NCI-H2196 treated with DMSO at 0.1 percent for 48 hours (cell line): Measurements from ENCODE around the gene ACVRL1.

Experiments
- DNase-seq: peaks from one replicate; lab custom pipeline; 2025; ENCODE audit not compliant: unreplicated experiment; lab: John Stamatoyannopoulos, UW

ACVRL1 gene

DNA sequence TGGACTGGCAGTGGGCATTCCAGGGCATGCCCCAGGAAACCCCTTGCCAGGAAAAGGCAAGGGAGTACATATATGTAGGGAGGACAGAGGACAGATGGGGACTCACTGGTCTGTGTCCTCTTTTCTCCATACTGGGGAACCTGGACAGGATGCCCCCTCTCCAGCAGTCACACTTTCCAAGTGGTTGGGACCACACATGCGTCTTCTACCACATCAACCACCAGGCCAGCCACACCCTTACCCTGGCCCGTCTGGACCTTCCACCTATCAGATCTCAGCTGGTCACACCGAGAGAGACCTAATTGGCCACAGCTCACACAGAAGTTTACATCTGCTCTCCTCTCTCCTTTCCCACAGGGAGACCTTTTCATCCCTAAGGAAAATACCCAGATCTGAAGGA is 11.1 kb upstream of the ACVRL1 start:
- no peak for DNase-seq

DNA sequence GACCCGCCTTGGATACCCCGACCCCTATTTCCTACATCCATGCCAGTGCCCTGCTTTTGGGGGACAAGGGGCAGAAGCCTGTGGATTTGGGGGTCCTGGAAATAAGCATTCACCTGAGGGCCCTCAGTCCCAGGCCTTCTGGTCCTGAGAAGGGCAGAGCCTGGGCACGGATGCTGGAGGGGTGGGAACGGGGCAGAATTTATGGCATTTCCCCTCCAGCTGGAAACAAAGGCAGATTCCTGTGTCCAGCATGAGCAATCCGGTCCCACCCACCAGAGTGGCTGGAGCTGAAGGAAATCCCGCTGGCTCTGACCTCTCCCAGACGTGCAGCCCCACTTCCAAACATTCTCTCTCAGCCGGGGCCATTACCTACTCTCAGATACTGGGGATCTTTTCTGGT is 10.1 kb upstream of the ACVRL1 start:
- no peak for DNase-seq

DNA sequence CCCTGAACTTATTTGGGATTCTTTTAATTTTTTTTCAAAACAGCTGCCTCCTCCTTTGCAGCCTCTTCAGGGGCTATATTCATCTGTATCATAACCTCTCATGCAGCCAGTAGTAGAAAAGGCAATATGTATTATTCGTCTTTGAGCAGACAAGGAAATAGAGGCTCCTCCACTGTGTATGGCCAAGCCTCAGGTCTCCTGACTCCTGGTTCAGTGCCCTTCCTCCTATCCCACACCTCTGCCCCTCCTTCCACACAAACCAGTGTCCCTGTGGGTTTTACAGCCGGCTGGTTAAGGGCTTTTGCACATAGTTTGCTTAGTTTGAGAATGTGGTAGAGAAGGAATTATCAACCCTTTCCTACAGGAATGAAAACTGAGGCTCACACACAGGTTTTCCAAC is 8.8 kb upstream of the ACVRL1 start:
- no peak for DNase-seq

DNA sequence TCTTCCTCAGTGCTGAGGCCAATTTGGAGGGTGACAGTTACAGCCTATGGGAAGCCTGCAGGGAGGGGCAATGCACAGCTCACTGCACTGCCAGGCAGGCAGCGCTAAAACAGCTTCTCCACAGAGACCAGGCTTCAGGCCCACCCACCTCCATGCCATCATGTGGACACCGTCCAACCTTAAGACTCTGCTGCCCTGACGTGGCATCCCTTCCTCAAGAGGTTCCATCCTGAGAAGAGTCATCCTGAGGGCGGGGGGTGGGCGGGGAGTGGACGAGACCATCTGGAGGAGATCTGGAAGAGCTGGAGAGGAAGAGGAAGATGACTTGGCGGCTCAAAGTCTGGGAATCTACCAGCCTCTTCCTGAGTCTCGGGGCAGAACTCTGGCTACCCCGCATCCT is 8.4 kb upstream of the ACVRL1 start:
- DNase-seq, result no peak

DNA sequence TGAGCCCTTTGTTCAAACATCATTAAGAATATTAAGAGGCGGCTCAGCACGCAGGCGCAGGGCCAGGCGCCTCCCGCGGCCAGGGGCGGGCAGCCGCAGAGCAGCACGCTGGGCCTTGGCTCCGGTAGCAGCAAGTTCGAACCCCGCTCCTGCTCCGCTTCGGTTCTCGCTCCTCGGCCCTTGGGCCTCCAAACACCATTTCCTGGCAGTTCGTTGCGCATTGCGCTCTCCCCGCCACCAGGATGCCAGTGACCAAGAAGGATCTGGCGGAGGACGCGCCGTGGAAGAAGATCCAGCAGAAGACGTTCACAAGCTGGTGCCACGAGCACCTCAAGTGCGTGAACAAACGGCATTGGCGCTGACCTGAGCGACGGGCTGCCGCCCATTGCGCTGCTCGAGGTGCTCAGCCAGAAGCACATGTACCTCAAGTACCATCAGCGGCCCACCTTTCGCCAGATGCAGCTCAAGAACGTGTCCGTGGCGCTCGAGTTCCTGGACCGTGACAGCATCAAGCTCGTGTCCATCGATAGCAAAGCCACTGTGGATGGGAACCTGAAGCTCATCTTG is 6.9 kb upstream of the ACVRL1 start:
- DNase-seq, result no peak

DNA sequence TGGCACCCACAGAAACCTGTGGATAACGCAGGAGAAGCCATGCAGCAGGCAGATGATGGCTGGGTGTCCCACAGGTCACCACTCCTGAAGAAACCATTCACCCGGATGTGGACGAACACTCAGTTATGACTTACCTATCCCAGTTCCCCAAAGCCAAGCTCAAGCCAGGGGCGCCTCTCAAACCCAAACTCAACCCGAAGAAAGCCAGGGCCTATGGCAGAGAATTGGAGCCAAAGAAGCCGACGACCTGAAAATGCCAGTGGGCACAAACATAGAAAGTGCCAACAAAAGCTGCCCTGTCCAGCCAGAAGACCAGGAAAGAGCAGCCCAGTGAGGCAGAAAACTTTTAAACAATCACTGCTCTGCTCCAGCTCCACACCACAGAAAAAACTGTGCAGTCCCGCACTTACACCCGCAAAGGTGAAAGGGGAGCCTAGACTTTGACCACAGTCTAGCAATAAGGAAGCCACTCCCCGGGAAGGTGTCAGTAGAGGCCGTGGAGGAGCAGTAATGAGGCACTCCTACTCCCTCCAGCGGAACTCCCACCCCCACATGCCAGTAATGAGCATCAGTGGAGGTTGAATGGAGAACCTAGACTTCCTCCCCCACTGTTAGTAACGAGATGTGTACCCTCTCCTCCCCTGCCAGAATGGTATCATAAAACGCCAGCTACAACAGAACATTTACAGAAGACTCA is 6.0 kb upstream of the ACVRL1 start:
- DNase-seq, result no peak

DNA sequence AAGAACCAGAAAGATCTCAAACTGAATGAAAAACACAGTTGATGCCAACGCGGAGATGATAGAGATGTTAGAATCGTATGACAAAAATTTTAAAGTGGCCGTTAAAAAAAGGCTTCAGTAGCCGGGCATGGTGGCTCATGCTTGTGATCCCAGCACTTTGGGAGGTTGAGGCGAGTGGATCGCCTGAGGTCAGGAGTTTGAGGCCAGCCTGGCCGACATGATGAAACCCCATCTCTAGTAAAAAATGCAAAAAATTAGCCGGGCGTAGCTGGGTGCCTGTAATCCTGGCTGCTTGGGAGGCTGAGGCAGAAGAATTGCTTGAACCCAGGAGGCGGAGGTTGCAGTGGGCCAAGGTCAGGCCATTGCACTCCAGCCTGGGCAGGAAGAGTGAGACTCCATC is 5.4 kb upstream of the ACVRL1 start:
- DNase-seq, result no peak

DNA sequence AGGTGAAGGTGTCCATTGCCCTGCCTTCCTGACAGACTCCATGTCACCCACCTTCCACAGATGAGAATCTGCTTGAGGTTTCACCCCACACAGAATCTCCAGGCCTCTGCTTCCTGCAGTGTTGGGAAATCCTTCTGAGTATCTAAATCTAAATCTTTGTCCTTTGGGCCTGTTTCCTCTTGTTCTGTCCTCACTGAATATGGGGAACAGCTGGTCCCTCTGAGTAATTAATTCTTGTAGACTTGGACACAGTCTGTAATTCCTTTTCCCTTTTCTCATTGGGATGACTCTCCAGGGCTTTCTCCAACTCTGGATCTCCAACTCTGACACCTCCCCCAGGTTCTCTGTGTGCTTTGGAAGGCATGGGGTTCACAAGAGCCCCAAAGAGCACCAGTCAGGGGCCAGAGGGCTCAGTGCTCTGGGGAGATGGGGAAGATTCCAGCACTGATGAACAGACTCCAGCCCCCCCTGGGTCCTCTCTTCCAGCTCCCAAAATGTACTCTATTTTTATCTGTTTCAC is 2.3 kb upstream of the ACVRL1 start:
- DNase-seq, result no peak

DNA sequence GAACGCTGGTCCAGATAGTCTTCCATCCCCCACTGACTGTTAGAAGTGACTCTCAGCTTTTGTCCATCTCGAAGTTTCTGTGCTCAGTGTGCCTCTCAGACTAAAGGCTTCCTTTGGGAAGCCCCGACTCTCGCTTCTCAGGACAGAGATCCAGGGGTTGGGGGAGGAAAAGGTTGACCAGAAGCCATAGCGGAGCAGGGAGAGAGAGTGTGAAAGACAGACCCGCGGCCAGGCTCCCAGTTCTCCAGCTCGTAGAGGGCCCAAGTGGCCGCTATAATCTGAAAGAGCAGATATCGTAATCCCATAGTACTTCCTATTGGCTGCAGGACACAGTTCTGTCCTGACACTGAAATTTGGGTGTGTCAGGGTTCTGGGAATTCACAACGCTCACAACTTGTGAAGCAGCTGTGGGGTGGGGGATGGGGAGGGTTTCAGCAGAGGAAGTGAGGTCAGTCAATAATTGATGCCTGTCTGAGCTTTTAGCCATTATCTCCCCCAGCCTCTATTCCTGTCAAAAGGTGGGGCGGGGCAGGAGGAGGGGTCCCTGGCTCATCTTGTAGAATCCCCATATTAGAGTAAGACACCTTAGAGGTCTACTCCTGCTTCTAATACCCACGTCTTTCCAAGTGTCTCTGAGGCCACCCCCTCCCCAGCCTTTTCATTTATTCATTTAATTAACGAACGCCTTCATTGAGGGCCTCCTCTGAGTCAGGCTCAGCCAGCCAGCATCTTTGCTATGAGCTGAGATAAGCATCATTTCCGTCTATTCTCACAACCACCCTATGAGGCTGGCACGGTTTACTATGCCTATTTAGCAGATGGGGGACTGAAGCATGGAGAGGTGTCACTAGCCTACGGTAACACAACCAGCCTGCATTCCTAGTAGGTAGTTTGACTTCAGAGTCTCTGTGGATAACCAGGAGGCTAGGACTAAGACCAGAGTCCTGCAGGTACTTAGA is 1.6 kb upstream of the ACVRL1 start:
- no peak for DNase-seq

DNA sequence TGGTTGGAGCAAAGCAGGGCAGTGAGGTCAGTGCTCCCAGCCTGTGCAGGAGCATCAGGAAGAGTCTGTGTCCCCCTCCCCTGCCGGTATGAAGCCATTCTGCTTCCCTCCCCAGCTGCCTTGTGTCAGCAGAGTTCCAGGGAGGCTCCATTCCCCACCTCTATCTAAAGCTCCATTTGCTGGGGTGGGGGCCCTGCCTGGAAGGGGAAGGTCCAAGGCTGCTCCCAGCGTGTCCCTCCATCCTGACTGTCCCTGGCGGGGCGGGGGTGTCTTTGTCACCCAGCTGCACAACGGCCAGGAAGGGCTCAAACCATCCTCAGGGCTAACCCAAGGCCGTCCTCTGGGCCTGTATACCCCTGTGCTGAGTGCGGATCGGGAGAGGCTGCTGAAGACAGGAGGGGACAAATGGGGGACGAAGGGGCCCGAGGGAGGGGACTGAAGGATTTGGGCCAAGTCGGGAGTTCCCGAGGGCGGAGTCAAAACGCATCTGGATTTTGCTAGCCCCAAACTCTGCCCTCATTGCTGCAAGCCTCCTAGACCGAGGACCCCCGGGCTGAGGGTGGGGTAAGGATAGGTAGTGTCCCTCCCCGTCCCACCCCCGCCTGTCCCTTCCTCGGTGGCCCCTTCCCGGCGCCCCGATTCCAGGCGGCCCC is 748 bp upstream of the ACVRL1 start:
- DNase-seq, result no peak

DNA sequence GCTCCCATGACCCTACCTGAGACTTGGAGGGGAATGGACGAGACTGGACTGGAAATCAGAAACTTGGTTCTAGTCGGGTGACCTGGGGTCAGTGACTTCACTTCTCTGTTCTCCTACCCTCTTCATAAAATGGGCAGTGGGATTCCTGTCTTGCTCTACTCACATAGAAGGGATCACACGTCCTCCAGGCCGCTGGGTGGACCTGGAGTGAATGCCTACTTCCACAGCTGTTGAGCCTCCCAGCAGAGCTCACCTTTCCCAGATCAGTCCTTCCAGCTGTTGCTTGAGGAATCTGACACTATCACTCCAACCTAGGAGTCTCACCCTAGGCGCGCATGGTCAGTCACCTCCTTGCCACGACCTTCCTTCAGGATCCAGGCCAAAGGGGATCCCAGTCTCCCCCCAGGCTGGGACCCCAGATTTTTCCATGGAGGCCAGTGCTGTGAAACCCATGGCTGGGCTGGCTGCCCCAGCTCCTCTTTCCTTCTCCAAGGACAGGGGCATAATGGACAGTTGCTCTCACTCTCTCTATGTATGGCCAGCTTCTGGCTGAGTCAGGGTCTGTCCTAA is 637 bp downstream of the ACVRL1 start:
- DNase-seq, result no peak

DNA sequence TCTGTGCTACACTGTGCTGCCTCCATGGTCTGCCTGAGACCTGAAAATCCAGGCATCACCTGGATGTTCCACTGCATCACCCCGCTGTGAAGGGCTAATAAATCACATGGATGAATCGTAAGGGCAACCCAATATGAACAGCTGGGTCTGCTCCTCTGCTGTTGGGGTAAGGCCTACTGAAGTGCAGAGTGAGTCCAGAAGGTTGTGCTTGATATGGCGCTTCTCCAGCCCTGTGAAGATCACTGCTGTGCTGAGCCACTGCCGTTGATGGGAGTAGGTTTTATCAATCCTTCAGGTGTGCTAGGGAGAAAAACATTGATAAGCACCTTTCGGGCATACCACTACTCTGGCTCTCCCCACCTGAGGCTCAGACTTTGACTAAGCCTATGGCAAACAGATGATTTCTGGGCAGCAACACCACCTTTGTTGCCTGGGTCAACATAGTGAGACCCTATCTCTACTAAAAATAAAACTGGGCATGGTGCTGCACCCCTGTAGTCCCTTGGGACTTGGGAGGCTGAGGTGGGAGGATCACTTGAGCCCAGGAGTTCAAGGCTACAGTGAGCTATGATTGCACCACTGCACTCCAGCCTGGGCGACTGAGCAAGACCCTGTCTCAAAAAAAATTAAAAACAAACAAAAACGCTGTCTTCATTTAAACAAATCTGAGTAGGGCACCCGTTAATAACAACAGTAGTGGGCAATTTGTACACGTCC is 1.7 kb downstream of the ACVRL1 start:
- no peak for DNase-seq

DNA sequence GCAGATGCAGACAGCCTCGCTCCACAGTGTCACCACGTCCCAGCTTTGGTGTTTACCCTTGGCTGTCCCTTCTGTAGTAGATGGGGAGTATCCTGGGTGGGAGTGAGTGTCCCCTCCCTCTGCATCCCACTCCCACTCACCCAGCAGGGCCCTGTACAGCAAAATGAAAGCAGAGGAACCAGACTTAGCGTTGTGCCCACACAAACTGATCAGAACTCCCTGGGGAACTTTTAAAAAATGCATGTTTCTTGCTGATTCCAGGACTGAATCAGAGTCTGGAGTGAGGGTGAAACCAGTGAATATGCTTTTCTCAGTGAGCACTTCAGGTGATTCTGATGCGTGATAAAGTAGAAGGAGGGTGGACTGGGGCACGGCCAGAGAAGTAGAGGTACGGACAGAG is 2.9 kb downstream of the ACVRL1 start:
- no peak for DNase-seq

DNA sequence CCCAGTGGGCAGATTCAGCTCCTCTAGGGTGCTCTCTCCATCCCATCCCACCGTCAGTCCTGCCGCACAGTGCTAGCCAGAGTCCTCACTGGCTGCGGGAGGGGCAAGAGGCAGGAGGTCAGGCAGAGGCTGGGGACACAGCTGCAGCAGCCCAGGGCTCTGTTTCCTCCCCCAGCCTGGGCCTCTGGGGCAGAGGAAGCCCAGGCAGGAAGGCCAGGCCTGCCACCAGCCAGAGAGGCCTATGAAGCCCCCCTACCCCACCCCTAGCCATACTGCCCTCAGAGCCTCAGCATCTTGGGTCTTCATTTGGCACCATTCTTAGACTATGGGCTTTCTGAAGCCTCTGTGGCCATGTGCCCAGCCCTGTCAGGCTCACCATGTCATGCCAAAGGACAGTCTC is 3.4 kb downstream of the ACVRL1 start:
- DNase-seq, result no peak

DNA sequence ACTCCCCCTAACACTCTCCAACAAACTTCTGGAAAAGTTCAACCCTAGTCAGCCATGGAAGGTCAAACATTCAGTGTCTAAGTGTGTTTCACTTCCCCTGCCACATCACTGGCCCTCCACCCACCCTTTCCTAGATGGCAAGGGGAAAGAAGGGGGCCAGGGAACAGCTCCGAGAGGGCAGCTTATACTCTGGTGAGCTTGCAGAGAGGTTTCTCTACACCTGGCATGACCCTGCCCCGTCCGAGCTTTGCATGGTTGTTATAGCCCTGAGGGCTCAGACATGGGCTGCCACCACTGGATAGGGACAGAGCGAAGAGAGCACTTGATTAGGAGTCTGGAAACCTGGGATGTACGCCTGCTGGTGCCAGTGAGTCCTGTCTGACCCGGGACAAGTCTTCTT is 4.0 kb downstream of the ACVRL1 start:
- no peak for DNase-seq

DNA sequence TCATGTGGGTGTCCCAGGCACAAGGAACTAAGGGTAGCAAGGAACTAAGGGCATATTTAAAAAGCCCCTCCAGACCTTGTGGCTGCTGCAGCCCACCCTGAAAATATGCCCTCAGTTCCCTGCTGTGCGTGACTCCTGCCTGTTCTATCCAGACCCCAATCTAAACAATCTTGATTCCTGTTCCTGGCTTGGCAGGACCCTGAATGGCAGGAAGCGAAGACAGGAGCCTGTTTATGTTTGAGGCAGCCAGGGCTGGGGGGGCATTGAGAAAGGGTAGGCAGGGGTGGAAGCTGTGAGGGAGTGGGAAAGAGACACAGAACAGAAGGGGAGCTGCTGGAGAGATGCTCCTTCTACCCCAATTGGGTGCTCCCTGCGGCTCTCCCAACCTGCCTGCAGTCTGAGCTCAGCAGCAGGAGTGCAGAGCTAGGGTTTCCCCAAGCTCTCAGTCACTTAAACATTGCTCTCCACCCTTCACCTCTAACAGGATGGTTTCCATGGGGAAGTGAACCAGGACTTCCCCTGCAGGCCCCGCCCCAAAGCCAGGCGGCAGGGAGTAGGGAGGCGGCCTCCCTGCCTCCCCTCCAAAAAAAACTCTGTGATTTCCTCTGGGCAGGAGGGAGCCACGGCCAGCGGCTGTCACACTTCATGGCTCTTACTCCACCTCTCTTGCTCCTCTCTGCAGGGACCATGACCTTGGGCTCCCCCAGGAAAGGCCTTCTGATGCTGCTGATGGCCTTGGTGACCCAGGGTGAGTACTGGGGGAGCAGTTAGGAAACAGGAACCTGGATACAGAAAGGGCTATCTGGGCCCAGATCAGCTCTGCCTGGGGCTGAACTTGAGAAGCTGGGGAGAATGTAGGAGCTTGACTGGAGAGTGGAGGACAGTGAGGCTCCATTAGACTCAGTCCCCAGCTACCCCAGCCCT is 4.7 kb downstream of the ACVRL1 start:
- no peak for DNase-seq

DNA sequence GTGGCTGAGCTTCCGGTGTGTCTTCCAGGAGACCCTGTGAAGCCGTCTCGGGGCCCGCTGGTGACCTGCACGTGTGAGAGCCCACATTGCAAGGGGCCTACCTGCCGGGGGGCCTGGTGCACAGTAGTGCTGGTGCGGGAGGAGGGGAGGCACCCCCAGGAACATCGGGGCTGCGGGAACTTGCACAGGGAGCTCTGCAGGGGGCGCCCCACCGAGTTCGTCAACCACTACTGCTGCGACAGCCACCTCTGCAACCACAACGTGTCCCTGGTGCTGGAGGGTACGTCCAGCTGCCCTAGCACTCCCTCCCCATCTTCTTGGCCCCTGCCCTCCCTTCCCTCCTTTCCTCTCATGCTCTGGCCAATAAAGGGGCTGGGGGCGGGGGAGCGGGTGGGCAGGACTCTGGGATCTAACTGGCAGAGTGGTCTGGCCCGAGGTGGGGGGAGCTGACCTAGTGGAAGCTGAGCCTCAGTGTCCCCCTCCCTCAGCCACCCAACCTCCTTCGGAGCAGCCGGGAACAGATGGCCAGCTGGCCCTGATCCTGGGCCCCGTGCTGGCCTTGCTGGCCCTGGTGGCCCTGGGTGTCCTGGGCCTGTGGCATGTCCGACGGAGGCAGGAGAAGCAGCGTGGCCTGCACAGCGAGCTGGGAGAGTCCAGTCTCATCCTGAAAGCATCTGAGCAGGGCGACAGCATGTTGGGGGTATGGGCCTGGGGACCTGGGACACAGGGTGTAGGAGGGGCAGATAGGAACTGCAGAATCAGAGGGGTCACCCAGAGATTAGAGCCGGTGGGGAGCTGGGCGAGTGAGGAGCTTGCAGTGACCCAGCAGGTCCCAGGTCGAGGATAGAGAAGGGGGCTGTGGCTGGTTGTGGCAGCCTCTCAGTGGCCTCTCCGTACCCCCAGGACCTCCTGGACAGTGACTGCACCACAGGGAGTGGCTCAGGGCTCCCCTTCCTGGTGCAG is 6.0 kb downstream of the ACVRL1 start:
- no peak for DNase-seq
